NCI-H146 (cell line): ENCODE measurements around the gene MEGF8.
"Not testable (repeated sequence)": the region's sequence is repeated elsewhere in the genome, so short reads cannot be mapped to it uniquely, and the experiment has no call there.

Experiments
- DNase-seq: peaks from one replicate; lab custom pipeline; 2025; lab: John Stamatoyannopoulos, UW

The MEGF8 gene

GRCh38 chr19:42331333-42331732 is 5.9 kb downstream of the MEGF8 start:
- DNase-seq: not testable (repeated sequence)

- no peak for DNase-seq
Observed at GRCh38 chr19:42332059-42332458, 6.6 kb downstream of the MEGF8 start.

- DNase-seq: no peak
Observed at GRCh38 chr19:42333018-42333417, 7.6 kb downstream of the MEGF8 start.

GRCh38 chr19:42333975-42334696 is 8.7 kb downstream of the MEGF8 start:
- no peak for DNase-seq

GRCh38 chr19:42334697-42335373 is 9.4 kb downstream of the MEGF8 start:
- DNase-seq: no peak

GRCh38 chr19:42335374-42335936 is 10.0 kb downstream of the MEGF8 start:
- DNase-seq: no peak

GRCh38 chr19:42335971-42336370 is 10.5 kb downstream of the MEGF8 start:
- no peak for DNase-seq

GRCh38 chr19:42339126-42339860 is 13.9 kb downstream of the MEGF8 start:
- not testable (repeated sequence) for DNase-seq

- not testable (repeated sequence) for DNase-seq
Observed at GRCh38 chr19:42339922-42340321, 14.5 kb downstream of the MEGF8 start.

- DNase-seq: no peak
Observed at GRCh38 chr19:42343344-42344110, 18.1 kb downstream of the MEGF8 start.

GRCh38 chr19:42344336-42344893 is 19.0 kb downstream of the MEGF8 start:
- DNase-seq: no peak

GRCh38 chr19:42345191-42345812 is 19.9 kb downstream of the MEGF8 start:
- DNase-seq: no peak

GRCh38 chr19:42348211-42348610 is 22.8 kb downstream of the MEGF8 start:
- no peak for DNase-seq

GRCh38 chr19:42349378-42350107 is 24.1 kb downstream of the MEGF8 start:
- no peak for DNase-seq

- no peak for DNase-seq
Observed at GRCh38 chr19:42350417-42350816, 25.0 kb downstream of the MEGF8 start.

GRCh38 chr19:42351079-42351735 is 25.8 kb downstream of the MEGF8 start:
- no peak for DNase-seq

GRCh38 chr19:42352301-42353259 is 27.1 kb downstream of the MEGF8 start:
- DNase-seq: no peak

GRCh38 chr19:42353341-42354015 is 28.0 kb downstream of the MEGF8 start:
- no peak for DNase-seq
